ENCODE results near the gene INHA. TPM values are rescaled to one million over a fixed set of nuclear protein-coding genes. Genes with fewer than 3 reads are reported as not detected.

The INHA gene
- total and polyA plus RNA-seq, 2 donors (not counting 1 experiment from before 2014, with no cell fraction given): not detected

GRCh38 chr2:219567131-219567530 is 5.0 kb upstream of the INHA start:
- H3K9me3 ChIP-seq (ENCODE audit: control extremely low read depth in 1 of 3, control insufficient read depth in 2 of 3, insufficient read depth in 1 of 3, low read length in 2 of 3): peaks cover 0 to 4% (median 0%) of the 10 kb centered on the region in 3 donors
- no peaks in the 10 kb centered on the region for H4K20me1 ChIP-seq (ENCODE audit: control insufficient read depth, insufficient read depth, low read length, poor library complexity, severe bottlenecking)
- H3K27me3 ChIP-seq (replicated peaks in 1 of 4; ENCODE audit: control extremely low read depth in 1 of 4, control insufficient read depth in 3 of 4, insufficient read depth in 4 of 4, low read length in 3 of 4): peaks cover 0 to 25% (median 9%) of the 10 kb centered on the region in 4 experiments
- no peak for ATAC-seq (ENCODE audit: low read depth)
- intact Hi-C loops (cut with micrococcal nuclease): no loop called here
- POLR2A ChIA-PET: no interaction called here
- H3K4me3 ChIP-seq (ENCODE audit: control extremely low read depth in 1 of 5, extremely low read depth in 1 of 5, insufficient read depth in 1 of 5, low read depth in 2 of 5, low read length in 4 of 5): no peak overlapping the region
- no peak overlapping the region for H3K27ac ChIP-seq (ENCODE audit: low read length in 2 of 2)
- Mint-ChIP-seq H3K4me3 (no peak overlapping the region), H3K27ac (no peak overlapping the region), H3K9me3 (ENCODE audit: insufficient read depth) (no peaks in the 10 kb centered on the region), H3K4me1 (peaks cover 6% of the 10 kb centered on the region), H3K27me3 (peaks cover 51% of the 10 kb centered on the region)
- WGBS (ENCODE audit: insufficient coverage): 98% methylated on average over 18 of the region's 18 CpGs
- no peak for DNase-seq
- no peaks in the 10 kb centered on the region for H3K79me2 ChIP-seq (ENCODE audit: control insufficient read depth, insufficient read depth, low read length)
- no peaks in the 10 kb centered on the region for H3K36me3 ChIP-seq (replicated peaks in 1 of 2; ENCODE audit: control extremely low read depth in 1 of 2, control insufficient read depth in 1 of 2, extremely low read depth in 1 of 2, insufficient read depth in 2 of 2, low read length in 1 of 2)
- CTCF ChIA-PET: no interaction called here
- H3K4me1 ChIP-seq (ENCODE audit: control insufficient read depth in 2 of 2, insufficient read depth in 2 of 2, low read length in 2 of 2): peaks cover 4 to 12% of the 10 kb centered on the region in 2 donors
- H3K9ac ChIP-seq (ENCODE audit: low read length): no peak overlapping the region
- H3K4me2 ChIP-seq (replicated peaks; ENCODE audit: low read depth, low read length, poor library complexity, severe bottlenecking): no peak overlapping the region
- TF ChIP-seq CTCF (IDR thresholded peaks at IDR 0.05) (no peak), EZH2 (IDR thresholded peaks at IDR 0.05; ENCODE audit: borderline replicate concordance, insufficient read depth, low read depth, low read length, poor library complexity, severe bottlenecking) (no peak)
- no peak overlapping the region for H2AFZ ChIP-seq (ENCODE audit: insufficient read depth, low read depth, low read length, poor library complexity, severe bottlenecking)

GRCh38 chr2:219567791-219568361 is 4.2 kb upstream of the INHA start:
- Mint-ChIP-seq H3K27ac (no peak overlapping the region), H3K27me3 (peaks cover 53% of the 10 kb centered on the region), H3K9me3 (ENCODE audit: insufficient read depth) (no peaks in the 10 kb centered on the region), H3K4me1 (peaks cover 6% of the 10 kb centered on the region), H3K4me3 (no peak overlapping the region)
- H4K20me1 ChIP-seq (ENCODE audit: control insufficient read depth, insufficient read depth, low read length, poor library complexity, severe bottlenecking): no peaks in the 10 kb centered on the region
- no peak overlapping the region for H3K9ac ChIP-seq (ENCODE audit: low read length)
- no peak for ATAC-seq (ENCODE audit: low read depth)
- POLR2A ChIA-PET: no interaction called here
- no peak overlapping the region for H3K4me3 ChIP-seq (ENCODE audit: control extremely low read depth in 1 of 5, extremely low read depth in 1 of 5, insufficient read depth in 1 of 5, low read depth in 2 of 5, low read length in 4 of 5)
- peaks cover 0 to 4% (median 0%) of the 10 kb centered on the region in 3 donors for H3K9me3 ChIP-seq (ENCODE audit: control extremely low read depth in 1 of 3, control insufficient read depth in 2 of 3, insufficient read depth in 1 of 3, low read length in 2 of 3)
- WGBS (ENCODE audit: insufficient coverage): 97% methylated on average over 31 of the region's 35 CpGs
- H3K27me3 ChIP-seq (replicated peaks in 1 of 4; ENCODE audit: control extremely low read depth in 1 of 4, control insufficient read depth in 3 of 4, insufficient read depth in 4 of 4, low read length in 3 of 4): peaks cover 0 to 31% (median 17%) of the 10 kb centered on the region in 4 experiments
- H3K4me2 ChIP-seq (replicated peaks; ENCODE audit: low read depth, low read length, poor library complexity, severe bottlenecking): no peak overlapping the region
- H3K79me2 ChIP-seq (ENCODE audit: control insufficient read depth, insufficient read depth, low read length): no peaks in the 10 kb centered on the region
- H3K27ac ChIP-seq (ENCODE audit: low read length in 2 of 2): no peak overlapping the region
- TF ChIP-seq EZH2 (IDR thresholded peaks at IDR 0.05; ENCODE audit: borderline replicate concordance, insufficient read depth, low read depth, low read length, poor library complexity, severe bottlenecking) (no peak), CTCF (IDR thresholded peaks at IDR 0.05) (no peak)
- H2AFZ ChIP-seq (ENCODE audit: insufficient read depth, low read depth, low read length, poor library complexity, severe bottlenecking): no peak overlapping the region
- intact Hi-C loops (cut with micrococcal nuclease): no loop called here
- CTCF ChIA-PET: no interaction called here
- no peaks in the 10 kb centered on the region for H3K36me3 ChIP-seq (replicated peaks in 1 of 2; ENCODE audit: control extremely low read depth in 1 of 2, control insufficient read depth in 1 of 2, extremely low read depth in 1 of 2, insufficient read depth in 2 of 2, low read length in 1 of 2)
- peaks cover 4 to 12% of the 10 kb centered on the region in 2 donors for H3K4me1 ChIP-seq (ENCODE audit: control insufficient read depth in 2 of 2, insufficient read depth in 2 of 2, low read length in 2 of 2)
- no peak for DNase-seq

All from B cell (primary cell).